Activated CD8-positive, alpha-beta memory T cell treated with anti-CD3 and anti-CD28 coated beads for 4 hours (primary cell): ENCODE results near the gene NFE2L3.
A peak's percentile ranks its signal among the peaks of the same experiment; 100 is the strongest.

Experiments
- DNase-seq, 2 donors: peaks; one replicate each; pipeline ENCODE4 v3.0.0-alpha.2; 2020; ENCODE audit warnings: low read depth in 2 of 2

The NFE2L3 gene

GRCh38 chr7:26199301-26200037 lies 47.5 kb downstream of the NFE2L3 start:
- DNase-seq, result peak; percentile 43 to 54

- peak; percentile 52 to 64 for DNase-seq
Measured at GRCh38 chr7:26200038-26200443, 48.0 kb downstream of the NFE2L3 start.

- DNase-seq, result peak; percentile 96
Measured at GRCh38 chr7:26200444-26201246, 48.6 kb downstream of the NFE2L3 start, which contains the start of gene HNRNPA2B1. HNRNPA2B1 (minus strand) TSS chr7:26200746; CDS start chr7:26200577, 169 bp downstream.

GRCh38 chr7:26201247-26202018 lies 49.4 kb downstream of the NFE2L3 start, which contains the start of gene CBX3:
CBX3 (plus strand) TSS chr7:26201745; CDS start chr7:26202999, 1,254 bp downstream.
- DNase-seq, result peak; percentile 74 to 76

- DNase-seq, result peak in 1 of 2 donors; percentile 27
Measured at GRCh38 chr7:26202019-26202990, 50.3 kb downstream of the NFE2L3 start.

- DNase-seq, result no peak
Measured at GRCh38 chr7:26203016-26203415, 51.0 kb downstream of the NFE2L3 start.

DNA sequence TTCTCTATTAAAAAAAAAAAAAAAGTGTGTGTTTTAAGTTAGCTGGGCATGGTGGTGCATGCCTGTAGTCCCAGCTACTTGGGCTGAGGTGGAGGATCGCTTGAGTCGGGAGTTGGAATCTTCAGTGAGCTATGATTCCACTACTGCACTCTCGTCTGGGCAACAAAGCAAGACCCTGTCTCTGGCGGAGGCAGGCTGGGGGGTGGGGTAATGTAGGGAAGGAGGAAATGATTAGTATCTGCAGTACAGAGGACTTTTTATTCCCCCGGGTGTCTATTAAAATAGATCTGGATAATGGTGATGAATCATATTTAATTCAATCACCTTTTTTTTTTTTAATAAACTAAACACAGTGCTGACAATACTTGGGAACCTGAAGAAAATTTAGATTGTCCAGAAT lies 56.0 kb downstream of the NFE2L3 start:
- no peak for DNase-seq

DNA sequence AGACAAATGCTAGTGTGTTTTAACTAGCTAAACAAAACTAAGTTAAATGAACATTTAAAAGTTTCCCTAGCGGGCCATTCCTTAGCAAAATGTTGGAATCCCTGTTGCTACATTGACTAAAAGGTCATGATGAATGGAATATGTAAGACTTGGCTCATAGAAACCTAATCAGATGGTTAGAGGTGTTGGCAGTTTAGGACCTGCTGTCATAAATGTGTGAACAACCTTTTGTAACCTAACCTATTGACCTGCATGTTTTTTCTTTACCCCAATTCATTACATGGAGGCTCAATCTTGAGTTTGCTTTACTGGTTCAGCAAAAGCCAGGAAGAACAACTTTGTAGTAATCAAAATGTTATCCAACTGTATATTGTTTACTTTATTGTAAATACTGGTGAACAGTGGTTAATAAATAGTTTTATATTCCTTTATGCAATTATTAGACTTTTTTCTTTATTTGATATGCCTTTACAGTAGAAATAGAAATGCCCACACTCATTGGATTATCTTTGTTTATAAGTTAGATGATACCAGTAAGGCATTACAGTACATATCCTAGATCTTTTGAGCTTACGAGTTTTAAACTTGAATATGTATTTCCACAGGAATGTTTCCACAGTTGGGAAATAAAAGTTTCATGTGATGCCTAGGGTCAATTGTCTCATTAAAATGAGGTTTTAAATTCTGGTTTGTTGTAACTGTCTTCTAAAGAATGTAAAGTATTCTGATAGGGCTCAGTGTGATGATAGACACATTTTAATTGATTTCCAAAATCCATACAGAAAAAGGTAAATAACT lies 61.1 kb downstream of the NFE2L3 start:
- no peak for DNase-seq

DNA sequence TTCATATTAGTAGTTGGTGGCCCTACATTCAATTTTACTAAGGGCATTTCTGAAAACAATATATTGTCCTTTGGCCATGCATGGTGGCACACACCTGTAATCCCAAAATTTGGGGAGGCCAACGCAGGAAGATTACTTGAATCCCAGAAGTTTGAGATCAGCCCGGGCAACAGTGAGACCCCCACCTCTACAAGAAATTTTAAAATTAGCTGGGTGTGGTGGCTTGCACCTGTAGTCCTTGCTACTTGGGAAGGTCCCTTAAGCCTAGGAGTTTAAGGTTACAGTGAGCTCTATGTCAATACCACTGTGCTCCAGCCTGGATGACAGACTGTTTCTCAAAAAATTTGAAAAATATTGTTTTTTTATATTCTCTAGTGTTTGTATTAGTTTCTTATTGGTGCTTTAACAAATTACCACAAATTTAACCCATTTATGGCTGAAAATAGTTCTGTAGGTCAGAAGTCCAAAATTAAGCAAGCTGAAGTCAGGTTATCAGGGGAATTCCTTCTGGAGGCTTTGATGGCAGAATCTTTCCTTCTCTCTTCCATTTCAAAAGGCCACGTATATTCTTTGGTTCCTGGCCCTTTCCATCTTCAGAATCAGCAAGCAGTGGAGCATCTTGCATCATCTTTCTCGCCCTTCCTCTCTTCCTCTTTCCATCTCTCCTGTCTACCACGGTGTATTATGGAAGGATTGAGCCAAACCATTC lies 62.0 kb downstream of the NFE2L3 start:
- no peak for DNase-seq

- no peak for DNase-seq
Measured at GRCh38 chr7:26216049-26216448, 64.1 kb downstream of the NFE2L3 start.

DNA sequence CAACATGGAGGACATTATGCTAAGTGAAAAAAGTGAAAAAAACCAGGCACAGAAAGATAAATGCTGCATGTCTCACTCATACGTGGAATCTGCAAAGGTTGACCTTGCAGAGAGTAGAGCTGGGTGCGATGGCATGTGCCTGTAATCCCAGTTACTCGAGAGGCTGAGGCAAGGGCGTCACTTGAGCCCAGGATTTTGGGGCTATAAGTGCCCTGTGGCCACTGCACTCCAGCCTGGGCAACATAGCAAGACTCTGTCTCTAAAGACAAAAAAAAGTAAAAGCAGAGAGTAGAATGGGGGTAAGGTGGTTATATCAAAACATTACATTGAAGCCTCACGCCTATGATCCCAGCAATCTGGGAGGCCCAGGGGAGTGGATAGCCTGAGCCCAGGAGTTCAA lies 72.4 kb downstream of the NFE2L3 start:
- no peak for DNase-seq

DNA sequence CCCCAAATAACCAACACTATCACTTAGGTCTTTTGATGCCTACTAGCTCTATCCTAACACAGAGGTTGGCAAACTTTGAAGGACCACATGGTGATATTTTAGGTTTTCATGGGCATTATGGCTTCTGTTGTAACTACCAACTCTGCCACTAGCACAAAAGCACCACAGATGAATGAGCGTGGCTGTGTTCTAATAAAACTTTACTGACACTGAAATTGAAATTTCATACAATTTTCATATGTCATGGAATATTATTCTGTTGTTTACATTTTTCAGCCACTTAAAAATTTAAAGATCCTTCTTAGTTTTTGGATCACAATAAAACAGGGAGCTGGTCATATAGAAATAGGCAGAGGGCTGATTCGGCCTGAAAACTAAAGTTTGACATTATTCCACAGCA lies 76.0 kb downstream of the NFE2L3 start:
- DNase-seq, result no peak

- no peak for DNase-seq
Measured at GRCh38 chr7:26233902-26234511, 82.0 kb downstream of the NFE2L3 start.
